RKO (cell line): ENCODE measurements around the gene PUS7.
"Not testable (repeated sequence)": the region's sequence is repeated elsewhere in the genome, so short reads cannot be mapped to it uniquely, and the experiment has no call there.

Source experiments
- DNase-seq: peaks from one replicate; pipeline ENCODE4 v3.0.0-alpha.2; 2016; ENCODE audit warnings: low spot score

The PUS7 gene

DNA sequence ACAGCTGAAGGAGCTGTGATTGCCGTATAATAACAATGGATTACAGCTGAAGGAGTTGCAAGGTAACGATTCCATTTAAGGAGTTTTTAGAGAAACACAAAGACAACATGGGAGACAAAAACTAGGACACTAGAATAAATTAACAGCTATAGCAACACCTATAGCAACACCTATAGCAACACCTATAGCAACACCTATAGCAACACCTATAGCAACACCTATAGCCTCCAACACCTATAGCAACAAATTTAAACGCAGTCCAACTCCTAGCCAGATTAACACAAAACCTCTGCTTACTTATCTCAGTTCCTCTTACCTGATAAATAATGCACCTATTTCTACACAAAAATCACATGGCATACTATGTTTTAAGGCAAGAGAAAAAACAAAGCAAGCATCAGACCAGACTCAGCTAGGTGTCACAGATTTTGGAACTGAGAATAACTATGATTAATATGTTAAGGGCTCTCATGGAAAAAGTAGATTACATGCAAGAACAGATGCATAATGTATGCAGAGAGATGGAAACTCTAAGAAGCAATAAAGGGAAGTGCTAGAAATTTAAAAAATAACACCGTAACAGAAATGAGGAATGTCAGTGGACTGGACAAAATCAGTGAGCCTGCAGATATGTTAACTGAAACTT is 77.6 kb downstream of the PUS7 start:
- DNase-seq = no peak

DNA sequence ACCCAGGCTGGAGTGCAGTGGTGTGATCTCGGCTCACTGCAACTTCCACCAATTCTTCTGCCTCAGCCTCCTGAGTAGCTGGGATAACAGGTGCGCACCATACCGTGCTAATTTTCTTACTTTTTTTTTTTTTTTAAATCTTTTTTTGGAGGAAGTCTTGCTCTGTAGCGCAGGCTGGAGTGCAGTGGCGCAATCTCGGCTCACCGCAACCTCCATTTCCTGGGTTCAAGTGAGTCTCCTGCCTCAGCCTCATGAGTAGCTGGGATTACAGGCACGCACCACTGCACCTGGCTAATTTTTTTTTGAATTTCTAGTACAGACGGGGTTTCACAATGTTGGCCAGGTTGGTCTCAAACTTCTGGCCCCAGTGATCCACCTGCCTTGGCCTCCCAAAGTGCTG is 79.9 kb downstream of the PUS7 start:
- not testable (repeated sequence) for DNase-seq

DNA sequence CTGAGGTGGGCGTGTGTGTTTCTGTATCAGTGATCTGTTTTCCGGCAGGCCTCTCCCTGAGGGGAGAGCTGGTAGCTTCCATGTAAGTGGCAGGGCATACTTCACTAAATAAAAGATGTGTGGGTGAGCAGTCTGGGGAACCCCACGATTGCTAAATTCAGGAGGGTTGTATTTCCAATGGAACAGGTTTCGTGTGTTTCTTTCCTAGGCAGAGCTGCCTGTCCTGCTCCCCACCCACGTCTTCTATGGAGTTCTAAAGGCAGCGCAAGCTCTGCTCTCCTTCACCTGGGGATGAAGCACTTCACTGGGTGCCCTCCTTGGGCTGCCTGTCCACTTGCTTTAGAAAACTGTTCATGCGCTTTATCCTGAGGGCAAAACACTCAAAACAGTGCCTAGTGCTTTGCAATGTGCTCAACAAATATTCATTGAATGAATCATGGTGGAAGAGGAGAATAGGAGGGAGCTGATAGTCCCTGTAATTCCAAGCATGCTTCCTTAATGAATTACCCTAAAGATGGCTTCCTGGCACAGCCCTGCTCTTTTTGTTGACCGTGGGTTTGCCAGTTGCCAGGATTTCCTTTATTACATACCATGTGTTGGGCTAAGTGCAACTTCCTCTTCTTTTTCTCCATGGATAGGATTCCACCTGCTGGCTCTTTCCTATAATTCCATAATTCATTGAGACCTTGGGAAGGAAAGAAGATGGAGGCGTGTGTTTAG is 82.7 kb downstream of the PUS7 start:
- DNase-seq = peak; percentile 64

DNA sequence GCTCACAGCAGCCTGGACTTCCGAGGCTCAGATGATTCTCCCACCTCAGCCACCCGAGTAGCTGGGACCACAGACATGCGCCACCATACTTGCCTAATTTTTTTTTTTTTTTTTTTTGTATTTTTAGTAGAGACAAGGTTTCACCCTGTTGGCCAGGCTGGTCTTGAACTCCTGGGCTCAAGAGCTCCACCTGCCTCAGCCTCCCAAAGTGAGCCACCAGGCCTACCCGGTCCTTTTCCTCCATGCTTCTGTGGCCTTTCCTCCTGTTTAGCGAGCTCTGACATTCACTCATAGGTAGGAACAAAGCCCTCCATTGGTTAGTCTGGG is 83.3 kb downstream of the PUS7 start:
- no peak for DNase-seq

DNA sequence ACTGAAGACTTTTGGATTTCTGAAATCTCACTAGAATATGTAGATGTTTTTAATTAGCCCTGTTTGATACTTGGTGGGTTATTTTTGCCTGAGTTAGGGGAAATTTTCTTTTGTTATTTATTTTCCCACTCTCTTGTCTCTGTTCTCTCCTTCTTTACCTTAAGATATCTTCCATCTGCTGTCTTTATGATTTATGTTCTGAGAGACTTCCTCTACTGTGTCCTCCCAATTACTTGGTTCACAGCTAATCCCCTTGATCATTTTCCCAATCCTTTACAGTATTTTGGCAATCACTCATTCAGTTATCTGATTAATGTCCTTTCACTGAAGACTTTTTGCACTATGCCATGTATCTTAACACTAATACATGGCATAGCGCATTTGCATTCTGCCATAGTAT is 83.8 kb downstream of the PUS7 start:
- DNase-seq = no peak

DNA sequence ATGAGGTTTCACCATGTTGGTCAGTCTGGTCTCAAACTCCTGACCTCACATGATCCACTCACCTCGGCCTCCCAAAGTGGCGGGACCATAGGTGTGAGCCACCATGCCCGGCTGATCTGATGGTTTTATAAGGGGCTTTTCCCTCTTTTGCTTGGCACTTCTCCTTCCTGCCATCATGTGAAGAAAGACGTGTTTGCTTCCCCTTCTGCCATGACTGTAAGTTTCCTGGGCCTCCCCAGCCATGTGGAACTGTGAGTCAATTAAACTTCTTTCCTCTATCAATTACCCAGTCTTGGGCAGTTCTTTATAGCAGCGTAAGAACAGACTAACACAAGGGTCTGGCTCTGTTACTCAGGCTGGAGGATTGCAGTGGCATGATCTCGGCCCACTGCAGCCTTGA is 84.7 kb downstream of the PUS7 start:
- not testable (repeated sequence) for DNase-seq

DNA sequence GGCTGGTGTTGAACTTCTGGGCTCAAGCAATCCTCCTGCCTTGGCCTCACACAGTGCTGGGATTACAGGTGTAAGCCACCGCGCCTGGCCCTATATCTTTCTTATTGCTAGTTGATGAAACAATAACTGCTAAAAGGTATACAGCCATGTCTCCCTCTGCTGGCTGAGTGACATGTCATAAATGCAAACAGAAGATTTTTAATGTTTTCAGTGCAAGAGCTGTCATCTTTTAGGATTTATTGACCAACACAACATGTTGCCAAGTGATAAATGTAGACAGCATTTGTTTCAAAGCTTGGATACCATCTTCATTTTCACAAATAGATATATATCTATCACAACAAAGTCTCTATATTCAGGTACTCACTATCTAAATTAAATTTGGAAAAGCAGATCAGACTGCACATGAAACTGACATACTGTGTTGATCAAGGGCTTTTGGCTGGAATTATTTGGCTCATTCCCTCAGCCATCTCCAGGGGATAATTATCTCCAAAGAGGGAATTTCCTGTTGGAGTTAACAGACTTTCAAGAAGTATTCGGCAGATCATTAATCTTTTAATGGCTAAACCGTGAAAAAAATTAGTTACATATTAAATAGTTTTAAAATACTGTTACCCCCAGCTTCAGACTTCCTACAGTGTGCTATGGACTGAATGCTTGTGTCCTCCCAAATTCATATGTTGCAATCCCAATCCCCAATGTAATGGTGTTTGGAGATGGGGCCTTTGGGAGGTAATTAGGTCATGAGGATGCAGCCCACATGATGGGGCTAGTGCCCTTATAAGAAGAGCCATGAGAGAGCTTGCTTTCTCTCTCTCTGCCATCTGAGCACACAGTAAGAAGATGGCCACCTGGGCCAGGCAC is 92.1 kb downstream of the PUS7 start:
- peak; percentile 74 for DNase-seq

DNA sequence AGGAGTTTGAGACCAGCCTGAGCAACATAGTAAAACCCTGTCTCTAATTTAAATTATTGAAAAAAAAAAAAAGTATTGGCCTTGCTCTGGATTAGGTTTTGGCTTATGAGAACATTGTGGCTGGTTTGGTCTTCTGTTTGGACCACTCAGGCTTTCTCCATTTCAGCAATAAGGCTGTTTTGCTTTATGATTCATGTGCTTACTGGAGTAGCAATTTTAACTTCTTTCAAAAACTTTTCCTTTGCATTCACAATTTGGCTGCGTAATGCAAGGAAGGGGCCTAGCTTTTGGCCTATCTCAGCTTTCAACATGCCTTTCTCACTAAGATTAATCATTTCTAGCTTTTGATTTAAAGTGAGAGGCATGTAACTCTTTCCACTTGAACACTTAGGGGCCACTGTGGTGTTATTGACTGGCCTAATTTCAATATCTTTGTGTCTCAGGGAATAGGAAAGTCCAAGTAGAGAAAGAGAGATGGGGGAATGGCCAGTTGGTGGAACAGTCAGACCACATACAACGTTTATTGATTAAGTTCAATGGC is 95.4 kb downstream of the PUS7 start:
- DNase-seq = no peak

DNA sequence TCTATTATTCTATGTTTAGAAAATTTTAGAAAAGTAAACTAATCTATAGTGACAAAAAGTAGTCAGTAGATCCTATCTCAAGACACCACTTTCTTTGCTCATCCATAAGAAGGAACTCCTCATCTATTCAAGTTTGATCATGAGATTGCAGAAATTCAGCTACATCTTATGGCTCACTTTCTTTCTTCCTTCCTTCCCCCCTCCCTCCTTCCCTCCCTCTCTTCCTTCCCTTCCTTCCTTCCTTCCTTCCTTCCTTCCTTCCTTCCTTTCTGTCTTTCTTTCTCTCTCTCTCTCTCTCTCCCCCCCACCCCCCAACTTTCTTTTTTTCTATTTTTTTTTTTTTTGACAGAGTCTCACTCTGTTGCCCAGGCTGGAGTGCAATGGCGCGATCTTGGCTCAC is 98.1 kb downstream of the PUS7 start:
- DNase-seq = no peak

DNA sequence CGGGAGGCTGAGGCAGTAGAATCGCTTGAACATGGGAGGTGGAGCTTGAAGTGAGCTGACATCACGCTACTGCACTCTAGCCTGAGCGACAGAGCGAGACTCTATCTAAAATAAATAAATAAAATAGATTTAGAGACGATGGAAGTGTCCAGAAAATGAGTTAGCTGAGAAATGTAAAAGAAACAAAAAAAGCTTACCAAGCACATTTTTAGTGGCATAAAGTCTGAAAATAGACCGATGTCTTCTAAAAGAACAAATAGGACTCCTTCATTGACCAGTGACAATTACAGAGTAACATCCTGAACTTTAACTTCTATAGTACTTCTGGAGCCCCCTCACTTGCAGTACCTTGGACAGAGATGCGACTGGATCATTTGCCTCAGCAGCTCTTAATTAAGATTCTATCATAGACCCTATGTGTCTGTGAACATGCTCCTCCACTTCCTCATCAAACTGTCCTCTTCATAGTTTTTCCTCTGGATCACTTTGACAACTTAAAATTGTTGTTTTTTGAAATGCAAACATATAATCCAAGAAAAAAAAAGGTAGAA is 108.1 kb downstream of the PUS7 start:
- DNase-seq = peak; percentile 28

DNA sequence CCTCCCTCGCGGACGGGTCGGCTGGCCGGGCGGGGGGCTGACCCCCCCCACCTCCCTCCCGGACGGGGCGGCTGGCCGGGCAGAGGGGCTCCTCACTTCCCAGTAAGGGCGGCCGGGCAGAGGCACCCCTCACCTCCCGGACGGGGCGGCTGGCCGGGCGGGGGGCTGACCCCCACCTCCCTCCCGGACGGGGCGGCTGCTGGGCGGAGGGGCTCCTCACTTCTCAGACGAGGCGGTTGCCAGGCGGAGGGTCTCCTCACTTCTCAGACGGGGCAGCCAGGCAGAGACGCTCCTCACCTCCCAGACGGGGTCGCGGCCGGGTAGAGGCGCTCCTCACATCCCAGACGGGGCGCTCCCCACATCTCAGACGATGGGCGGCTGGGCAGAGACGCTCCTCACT is 111.3 kb downstream of the PUS7 start:
- DNase-seq = not testable (repeated sequence)

DNA sequence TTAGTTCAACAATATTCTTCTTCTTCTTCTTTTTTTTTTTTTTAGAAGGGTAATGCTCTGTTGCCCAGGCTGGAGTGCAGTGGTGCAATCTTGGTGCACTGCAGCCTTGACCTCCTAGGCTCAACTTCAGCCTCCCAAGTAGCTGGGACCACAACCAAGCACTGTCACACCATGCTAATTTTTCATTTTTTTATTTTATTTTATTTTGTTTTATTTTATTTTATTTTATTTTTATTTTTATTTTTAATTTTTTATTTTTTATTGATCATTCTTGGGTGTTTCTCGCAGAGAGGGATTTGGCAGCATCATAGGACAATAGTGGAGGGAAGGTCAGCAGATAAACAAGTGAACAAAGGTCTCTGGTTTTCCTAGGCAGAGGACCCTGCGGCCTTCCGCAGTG is 112.3 kb downstream of the PUS7 start:
- DNase-seq = not testable (repeated sequence)

DNA sequence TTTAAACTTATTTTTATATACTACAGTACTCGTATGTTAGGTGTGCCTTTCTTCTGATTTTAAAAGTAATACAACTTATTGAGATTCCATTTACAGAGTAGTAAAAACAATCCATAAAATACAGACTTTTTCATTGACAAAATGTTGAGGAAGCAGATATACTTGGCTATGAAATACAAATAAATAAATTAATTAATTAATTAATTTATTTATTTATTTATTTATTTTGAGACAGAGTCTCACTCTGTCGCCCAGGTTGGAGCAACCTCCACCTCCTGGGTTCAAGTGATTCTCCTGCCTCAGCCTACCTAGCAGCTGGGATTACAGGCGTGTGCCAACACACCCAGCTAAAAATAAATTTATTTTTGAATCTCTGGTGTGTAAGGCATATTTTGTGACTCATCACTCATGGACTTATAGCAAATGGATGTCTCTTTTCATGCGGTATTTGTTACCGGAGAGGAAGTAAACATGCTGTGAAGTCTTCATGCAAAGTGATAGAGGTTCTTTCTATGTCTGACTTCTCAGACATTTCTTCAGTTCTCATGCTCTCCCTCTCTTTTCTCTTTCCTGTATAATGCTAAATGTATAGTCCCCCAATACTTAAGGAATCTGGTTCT is 113.2 kb downstream of the PUS7 start:
- DNase-seq = no peak
